Measurements from ENCODE around the gene GALNT10.

GRCh38 chr5:154435226-154435625 is 244.7 kb downstream of the GALNT10 start:
- TF ChIP-seq POLR2A (IDR thresholded peaks at IDR 0.05) = no peak
- TF ChIP-seq CTCF (IDR thresholded peaks at IDR 0.05) = no peak

All from uterus (tissue), 2 donors.